Cardiac fibroblast (primary cell): ENCODE results near the gene MDN1.
"Not testable (repeated sequence)": the region's sequence is repeated elsewhere in the genome, so short reads cannot be mapped to it uniquely, and the experiment has no call there.

Experiments
- DNase-seq, 2 donors: peaks; one replicate each; pipeline versions ENCODE4 v3.0.0 to v3.0.0-alpha.2; 2010; ENCODE audit warnings: low read depth in 2 of 2
- H3K4me3 ChIP-seq, 2 donors: replicated peaks in 1 of 2; 1 replicate in 1 of 2; 2 replicates in 1 of 2; pipeline ENCODE4 v1.5.1; 2011; ENCODE audit warnings: low read depth in 2 of 2, low read length in 2 of 2, mild to moderate bottlenecking in 2 of 2, moderate library complexity in 1 of 2
- CTCF ChIP-seq: IDR thresholded peaks from one replicate; pipeline ENCODE4 v1.5.1; 2011; ENCODE audit warnings: low read depth, mild to moderate bottlenecking, low read length, inconsistent platforms

MDN1 gene

GRCh38 chr6:89649682-89650081, 169.9 kb downstream of the MDN1 start:
- no peak overlapping the region for H3K4me3 ChIP-seq
- DNase-seq: no peak
- TF ChIP-seq CTCF: no peak

GRCh38 chr6:89644864-89645263, 174.7 kb downstream of the MDN1 start:
- H3K4me3 ChIP-seq: no peak overlapping the region
- DNase-seq: no peak
- TF ChIP-seq CTCF: no peak

GRCh38 chr6:89643406-89643805, 176.2 kb downstream of the MDN1 start:
- no peak for DNase-seq
- no peak for TF ChIP-seq CTCF
- H3K4me3 ChIP-seq: no peak overlapping the region

GRCh38 chr6:89642956-89643355, 176.6 kb downstream of the MDN1 start:
- DNase-seq: no peak
- no peak for TF ChIP-seq CTCF

GRCh38 chr6:89641581-89641980, 178.0 kb downstream of the MDN1 start:
- DNase-seq, H3K4me3 ChIP-seq: not testable (repeated sequence)

More at GRCh38 chr6:89642956-89643355, 176.6 kb downstream of the MDN1 start:
- H3K4me3 ChIP-seq: no peak overlapping the region

- TF ChIP-seq CTCF: no peak
- DNase-seq: peak; percentile 2 to 48
- H3K4me3 ChIP-seq: no peak overlapping the region
These were observed 178.8 kb downstream of the MDN1 start for GRCh38 chr6:89640804-89641203.

GRCh38 chr6:89638320-89639195, 181.0 kb downstream of the MDN1 start, which contains the start of gene LYRM2:
LYRM2 (minus strand) TSS chr6:89638747; CDS start chr6:89638716, 31 bp downstream.
- TF ChIP-seq CTCF: peak; percentile 15
- H3K4me3 ChIP-seq: peak within 1 kb of the TSS; percentile 67 to 79
- peak; percentile 94 to 95 for DNase-seq
